ENCODE data around the gene PAPSS2.

PAPSS2 gene

DNA sequence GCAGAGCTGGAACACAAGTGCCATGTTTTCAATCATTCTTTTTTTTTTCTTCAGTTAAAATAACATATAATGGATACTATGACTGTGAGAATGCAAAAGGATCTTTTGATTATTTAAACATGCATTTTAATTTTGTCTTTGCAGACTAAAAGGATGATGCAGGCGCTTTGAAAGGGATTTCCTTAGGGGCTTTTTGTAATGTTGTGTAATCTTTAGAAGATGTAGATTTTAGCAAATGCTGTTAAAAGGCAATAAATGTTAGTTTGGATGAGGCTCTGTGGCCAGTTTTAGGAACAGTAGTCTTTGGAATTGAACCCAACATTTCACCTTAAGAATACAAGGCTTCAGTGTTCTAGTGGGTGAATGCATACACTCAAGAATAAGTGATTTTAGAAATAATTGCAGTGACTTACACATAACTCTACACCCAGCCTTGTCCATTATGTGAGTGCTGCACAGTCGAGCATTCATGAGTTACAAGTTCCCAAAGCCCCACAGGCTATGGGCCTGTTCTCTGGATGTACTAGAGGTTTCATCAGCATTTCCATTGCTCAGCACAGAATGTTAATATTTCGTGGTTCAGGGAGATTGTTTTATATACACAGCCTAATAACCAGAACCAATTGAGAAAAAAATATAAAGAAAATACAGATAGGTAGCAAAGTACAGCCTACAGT is 11.6 kb downstream of the PAPSS2 start:
- DNase-seq (ENCODE audit: low read depth) = no peak

- DNase-seq (ENCODE audit: low read depth) = no peak
Measured at GRCh38 chr10:87672551-87672950, 12.9 kb downstream of the PAPSS2 start.

GRCh38 chr10:87674943-87675342 is 15.3 kb downstream of the PAPSS2 start:
- DNase-seq (ENCODE audit: low read depth) = no peak

DNA sequence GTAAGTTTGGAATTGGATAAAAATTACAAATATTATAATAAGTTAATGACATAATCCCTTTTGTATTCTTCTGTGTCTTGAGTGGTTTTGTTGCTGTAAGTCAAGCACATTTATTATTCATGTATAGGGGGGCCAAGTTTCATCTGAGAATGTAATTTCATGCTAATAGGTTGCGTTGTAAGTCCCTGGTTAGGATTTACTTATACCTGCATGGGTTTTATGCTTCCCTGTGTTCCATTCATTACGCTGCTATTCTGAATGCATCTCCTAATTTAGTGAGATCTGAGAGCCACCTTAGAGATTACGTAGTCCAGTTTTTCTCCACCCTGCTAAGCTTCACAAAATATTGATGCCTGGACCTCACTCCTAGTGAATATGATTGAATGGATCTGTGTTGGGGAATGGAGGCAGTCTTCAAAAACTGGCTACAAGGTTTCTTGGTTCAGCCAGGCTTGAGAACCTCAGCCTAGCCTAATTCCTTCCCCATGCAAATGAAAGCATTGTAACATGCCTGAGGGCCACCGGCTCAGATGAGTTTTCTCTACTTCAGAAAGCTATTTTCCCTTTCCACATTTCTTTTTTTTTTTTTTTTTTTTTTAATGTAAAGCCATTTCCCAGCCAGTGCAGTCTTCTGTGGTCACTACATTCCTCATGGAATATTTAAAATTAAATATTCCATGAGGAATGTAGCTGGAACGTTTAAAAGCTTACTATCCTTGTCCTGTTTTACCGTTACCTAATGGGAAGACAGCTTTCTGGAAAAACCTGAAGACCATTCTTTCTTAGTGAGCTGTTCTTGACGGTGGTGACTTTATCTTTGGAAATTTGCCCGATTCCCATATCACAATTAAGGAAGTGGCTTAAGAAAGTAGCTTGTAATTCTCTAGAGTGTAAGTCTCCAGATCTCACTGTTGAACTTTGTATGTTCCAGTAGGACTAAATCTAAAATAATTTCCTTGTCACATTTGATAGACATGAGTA is 16.0 kb downstream of the PAPSS2 start:
- DNase-seq (ENCODE audit: low read depth) = peak; percentile 82

DNA sequence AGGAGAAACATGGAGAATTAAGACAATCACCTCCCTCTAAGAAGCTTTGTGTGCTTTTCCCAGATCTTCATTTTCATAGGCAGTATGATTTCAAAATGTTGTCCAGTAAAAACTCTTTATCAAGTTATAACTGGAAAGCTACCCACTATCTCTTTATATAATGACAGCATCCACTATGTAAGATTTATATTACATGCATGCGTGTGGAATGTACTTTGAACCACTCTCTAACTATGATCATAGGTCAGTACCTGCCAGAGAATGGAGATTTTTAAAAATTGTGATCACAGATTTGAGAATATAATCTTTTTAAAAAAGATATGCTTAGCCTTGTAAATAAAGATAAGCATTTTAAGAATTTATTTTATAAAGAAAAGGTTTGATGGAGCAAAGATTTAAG is 17.9 kb downstream of the PAPSS2 start:
- no peak for DNase-seq (ENCODE audit: low read depth)

- DNase-seq (ENCODE audit: low read depth) = no peak
Measured at GRCh38 chr10:87678302-87678701, 18.6 kb downstream of the PAPSS2 start.

GRCh38 chr10:87683356-87683755 is 23.7 kb downstream of the PAPSS2 start:
- DNase-seq (ENCODE audit: low read depth) = no peak

DNA sequence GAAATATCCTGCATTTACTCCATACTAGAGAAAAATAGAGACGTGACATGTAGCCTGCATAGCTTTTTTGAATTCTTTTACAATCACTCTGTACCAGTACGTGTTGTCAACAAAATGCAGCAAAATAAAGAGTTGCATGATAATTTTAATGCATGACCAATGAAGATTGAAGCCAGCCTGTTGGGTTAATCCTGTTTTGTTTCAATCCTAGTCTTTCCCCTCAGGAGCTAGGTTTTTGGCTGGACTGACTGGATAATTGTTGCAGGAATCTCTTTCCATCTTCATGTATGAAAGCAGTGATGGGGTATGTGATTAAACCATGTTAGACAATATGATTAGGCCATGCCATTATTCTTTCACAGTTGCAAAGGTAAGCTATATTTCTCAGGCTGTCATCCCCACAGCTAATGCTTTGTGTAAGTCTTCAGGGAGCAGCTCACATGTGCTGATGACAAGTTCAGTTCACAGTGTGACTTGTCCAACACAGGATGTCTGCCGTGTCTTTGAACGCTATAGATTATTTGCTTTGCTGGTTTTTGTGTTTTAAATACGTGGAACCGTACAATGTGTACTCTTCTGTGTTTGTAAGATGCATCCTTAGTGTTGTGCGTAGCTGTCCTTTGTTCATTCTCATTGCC is 24.4 kb downstream of the PAPSS2 start:
- no peak for DNase-seq (ENCODE audit: low read depth)

DNA sequence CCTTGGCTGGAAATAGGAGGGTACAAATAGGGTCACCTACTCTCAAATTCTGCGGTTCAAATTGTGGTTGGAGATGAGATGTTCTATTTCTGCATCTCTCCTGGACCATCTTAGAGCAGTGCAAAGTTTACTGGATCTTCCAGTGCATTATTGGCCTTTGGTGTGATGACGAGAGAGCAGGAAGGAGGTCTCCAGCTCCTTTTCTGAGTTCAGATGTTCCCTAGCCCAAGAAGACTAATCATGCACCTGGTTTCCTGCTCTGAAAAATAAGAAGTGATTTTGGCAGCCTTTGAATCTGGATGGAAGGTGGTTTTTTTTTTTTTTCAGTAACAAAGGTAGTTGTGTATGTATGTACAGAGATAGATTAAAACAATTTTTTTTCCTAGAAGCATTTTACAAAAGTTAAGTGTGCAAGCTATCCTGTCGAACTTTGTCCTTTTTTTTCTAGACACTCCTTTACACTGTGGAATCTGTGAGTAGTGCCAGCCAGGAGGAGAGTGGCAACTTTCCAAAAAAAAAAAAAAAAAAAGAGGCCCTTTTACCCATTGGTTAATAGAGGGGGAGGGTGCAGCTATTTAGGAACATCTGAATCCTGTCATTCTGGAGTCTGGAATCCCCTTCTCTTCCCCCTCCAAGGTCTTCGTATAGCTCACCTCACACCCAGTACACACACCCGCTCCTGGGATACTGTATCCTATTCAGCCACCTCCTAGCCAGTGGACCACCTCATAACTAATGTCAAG is 26.3 kb downstream of the PAPSS2 start:
- DNase-seq (ENCODE audit: low read depth) = no peak

GRCh38 chr10:87691506-87692070 is 31.9 kb downstream of the PAPSS2 start:
- DNase-seq (ENCODE audit: low read depth) = no peak

DNA sequence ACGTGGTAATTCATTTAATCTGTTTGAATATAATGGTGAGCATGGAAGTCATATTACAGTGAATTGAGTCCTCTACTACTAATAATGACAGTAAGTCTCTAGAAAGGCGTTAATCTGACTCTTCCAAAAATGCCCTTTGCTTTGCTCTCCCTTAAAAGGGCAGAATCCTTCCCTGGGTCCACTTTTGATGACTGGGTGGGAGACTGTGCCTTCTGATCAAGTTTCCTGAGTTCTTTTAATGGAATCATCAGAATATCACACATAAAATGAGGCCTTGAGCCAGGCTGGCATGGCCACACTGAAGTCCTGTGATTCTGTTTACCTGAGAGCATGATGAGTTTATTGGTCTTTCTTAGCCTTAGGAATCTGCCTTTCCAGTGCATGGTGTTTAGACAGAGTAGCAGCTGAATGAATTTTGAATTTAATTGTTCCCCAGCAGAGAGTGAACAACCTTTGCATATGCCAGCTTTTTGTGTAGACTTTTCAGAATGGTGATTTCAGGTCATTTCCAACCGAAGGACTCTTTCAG is 33.3 kb downstream of the PAPSS2 start:
- no peak for DNase-seq (ENCODE audit: low read depth)

DNA sequence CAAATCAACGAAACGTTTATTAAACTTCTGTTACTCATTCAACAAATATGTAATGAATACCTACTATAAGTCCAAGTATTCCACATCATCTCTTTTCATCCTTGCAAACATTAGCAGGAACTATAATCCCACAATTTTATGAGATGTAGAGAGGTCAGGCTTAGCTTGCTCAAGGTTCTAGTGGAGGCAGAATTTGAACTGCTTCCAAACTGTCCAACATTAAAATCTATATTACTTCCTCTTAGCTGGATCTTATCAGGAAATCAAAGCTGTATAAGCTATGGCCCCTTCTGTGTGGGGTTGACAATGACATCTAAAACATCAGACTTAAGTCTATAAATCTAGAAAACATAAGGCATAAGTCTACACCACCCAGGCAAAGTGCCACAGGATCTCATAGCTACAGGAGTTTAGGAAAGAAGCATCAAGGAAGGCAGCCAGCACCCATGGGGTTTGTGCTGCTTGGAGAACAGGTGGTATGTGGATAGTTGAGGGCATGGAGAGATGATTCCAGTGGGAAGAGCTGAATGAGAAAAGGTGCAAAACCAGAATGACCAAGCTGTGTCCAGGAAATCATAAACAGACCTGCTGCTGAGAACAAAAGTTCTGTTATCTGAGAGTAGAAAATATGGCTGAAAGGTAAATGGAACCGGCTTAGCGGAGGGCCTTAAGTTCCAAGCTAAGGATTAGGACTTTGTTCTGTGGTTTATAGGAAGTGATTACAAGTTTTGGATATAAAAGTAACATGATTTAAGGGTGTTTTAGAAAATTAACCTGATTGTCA is 34.5 kb downstream of the PAPSS2 start:
- DNase-seq (ENCODE audit: low read depth) = no peak

- no peak for DNase-seq (ENCODE audit: low read depth)
Measured at GRCh38 chr10:87695074-87695473, 35.4 kb downstream of the PAPSS2 start.

GRCh38 chr10:87696922-87697745 is 37.5 kb downstream of the PAPSS2 start:
- DNase-seq (ENCODE audit: low read depth) = no peak

DNA sequence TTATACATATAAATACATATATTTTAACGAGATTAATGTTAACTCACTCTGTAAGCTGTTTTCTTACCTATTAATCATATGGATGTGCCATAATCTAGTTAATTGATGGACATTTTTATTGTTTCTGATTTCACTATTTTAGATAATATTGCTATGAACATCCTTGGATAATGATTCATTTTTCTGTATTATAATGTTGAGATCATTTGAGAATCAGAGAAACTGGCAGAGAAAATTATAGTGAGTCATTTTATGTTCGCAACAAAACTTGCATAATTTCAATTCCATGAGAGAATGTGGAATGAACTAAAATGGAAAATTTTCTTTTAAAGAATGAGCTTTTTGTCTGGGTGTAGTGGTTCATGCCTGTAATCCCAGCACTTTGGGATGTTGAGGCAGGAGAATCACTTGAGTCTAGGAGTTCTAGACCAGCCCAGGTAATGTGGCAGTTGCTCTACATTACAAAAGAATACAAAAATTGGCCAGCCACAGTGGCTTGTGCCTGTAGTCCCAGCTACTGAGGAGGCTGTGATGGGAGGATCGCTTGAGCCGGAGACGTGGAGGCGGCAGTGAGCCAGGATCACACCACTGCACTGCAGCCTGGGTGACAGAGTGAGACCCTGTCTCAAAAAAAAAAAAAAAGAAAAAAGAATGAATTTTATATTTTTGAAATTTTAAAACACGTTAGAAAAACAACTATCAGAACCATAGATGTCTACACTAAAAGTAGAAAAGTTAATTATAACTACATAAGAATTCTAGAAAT is 40.5 kb downstream of the PAPSS2 start:
- DNase-seq (ENCODE audit: low read depth) = no peak

- no peak for DNase-seq (ENCODE audit: low read depth)
Measured at GRCh38 chr10:87702260-87702972, 42.7 kb downstream of the PAPSS2 start.

- no peak for DNase-seq (ENCODE audit: low read depth)
Measured at GRCh38 chr10:87702973-87703294, 43.3 kb downstream of the PAPSS2 start.

DNA sequence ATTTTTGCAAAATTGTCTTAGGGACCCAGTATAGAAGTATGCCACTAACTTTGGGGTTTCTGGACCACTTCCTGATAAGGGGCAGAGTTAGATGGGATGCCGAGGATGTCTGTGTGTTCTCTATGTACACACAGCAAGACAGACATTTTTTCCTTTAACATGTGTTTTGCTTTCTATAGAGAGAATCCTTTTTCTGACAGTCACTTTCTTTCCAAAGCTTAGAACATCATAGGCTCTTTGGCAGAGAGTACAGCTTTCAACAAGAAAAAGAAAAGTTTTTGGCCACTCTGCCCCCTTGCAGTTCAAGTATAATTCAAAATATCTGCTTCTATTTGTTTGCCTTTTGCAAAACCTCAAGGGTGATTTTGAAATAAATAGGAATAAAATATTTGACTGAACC is 44.1 kb downstream of the PAPSS2 start:
- DNase-seq (ENCODE audit: low read depth) = no peak

- DNase-seq (ENCODE audit: low read depth) = peak; percentile 18
Measured at GRCh38 chr10:87705339-87705738, 45.7 kb downstream of the PAPSS2 start.

All from non-pigmented ciliary epithelial cell (primary cell).